ENCODE measurements around the gene THBD.
A peak's percentile ranks its signal among the peaks of the same experiment; 100 is the strongest.

THBD gene

GRCh38 chr20:23049201-23050075, at the start of gene THBD:
Gene THBD (minus strand): TSS chr20:23049672. CDS start chr20:23049504, 168 bp downstream.
- ATAC-seq (no peak), DNase-seq (peak; percentile 8)

- no peak for ATAC-seq
These were observed 48.4 kb upstream of the THBD start for GRCh38 chr20:23097636-23098580.

GRCh38 chr20:23096986-23097520, 47.6 kb upstream of the THBD start:
- DNase-seq: no peak

More at GRCh38 chr20:23097636-23098580, 48.4 kb upstream of the THBD start:
- DNase-seq: no peak

GRCh38 chr20:23096097-23096496, 46.6 kb upstream of the THBD start:
- ATAC-seq (no peak), DNase-seq (no peak)

More at GRCh38 chr20:23096986-23097520, 47.6 kb upstream of the THBD start:
- no peak for ATAC-seq

GRCh38 chr20:23095499-23095898, 46.0 kb upstream of the THBD start:
- no peak for ATAC-seq

GRCh38 chr20:23094927-23095326, 45.5 kb upstream of the THBD start:
- no peak for DNase-seq
- no peak for ATAC-seq

More at GRCh38 chr20:23095499-23095898, 46.0 kb upstream of the THBD start:
- no peak for DNase-seq

- no peak for DNase-seq
- ATAC-seq: no peak
These were observed 44.9 kb upstream of the THBD start for GRCh38 chr20:23094213-23094896.

- DNase-seq (no peak), ATAC-seq (no peak)
These were observed 44.1 kb upstream of the THBD start for GRCh38 chr20:23093613-23094012.

- DNase-seq: no peak
- no peak for ATAC-seq
These were observed 43.5 kb upstream of the THBD start for GRCh38 chr20:23092861-23093495.

GRCh38 chr20:23092384-23092756, 42.9 kb upstream of the THBD start:
- no peak for DNase-seq
- ATAC-seq: no peak

GRCh38 chr20:23091721-23092383, 42.4 kb upstream of the THBD start:
- DNase-seq (no peak), ATAC-seq (no peak)

- ATAC-seq (no peak), DNase-seq (no peak)
These were observed 41.4 kb upstream of the THBD start for GRCh38 chr20:23090878-23091277.

- no peak for ATAC-seq
- no peak for DNase-seq
These were observed 40.7 kb upstream of the THBD start for GRCh38 chr20:23090147-23090546.

GRCh38 chr20:23088866-23089265, 39.4 kb upstream of the THBD start:
- DNase-seq: no peak
- ATAC-seq: no peak

- DNase-seq: no peak
- no peak for ATAC-seq
These were observed 38.2 kb upstream of the THBD start for GRCh38 chr20:23087587-23088251.

- no peak for DNase-seq
- ATAC-seq: no peak
These were observed 37.5 kb upstream of the THBD start for GRCh38 chr20:23086931-23087411.

- no peak for DNase-seq
- ATAC-seq: peak; percentile 42
These were observed 36.6 kb upstream of the THBD start, which contains the start of gene CD93 for GRCh38 chr20:23086056-23086566. Gene CD93 (minus strand): TSS chr20:23086324. CDS start chr20:23086192, 132 bp downstream.

- ATAC-seq (no peak), DNase-seq (no peak)
These were observed 36.1 kb upstream of the THBD start for GRCh38 chr20:23085436-23086055.

GRCh38 chr20:23084845-23085365, 35.4 kb upstream of the THBD start:
- DNase-seq: no peak
- ATAC-seq: no peak

Data from stimulated activated naive CD8-positive, alpha-beta T cell treated with anti-CD3 and anti-CD28 coated beads, Interleukin-15, Interleukin-2, amounts not matched to agents 100 U/mL and 50 U/mL, for 24 hours (primary cell).